CD4-positive, alpha-beta T cell treated with Interleukin-10 for 1 hour (primary cell): ENCODE measurements around the gene ANKRD34A.

Experiments
- DNase-seq: peaks from one replicate; pipeline ENCODE4 v3.0.0-alpha.2; 2020

The ANKRD34A gene

GRCh38 chr1:145964328-145965118 is at the start of gene ANKRD34A, which contains the start of gene POLR3GL:
Gene ANKRD34A, minus strand, starts transcription at chr1:145964575. Its CDS starts 2,816 bp downstream, at chr1:145961759.
Gene POLR3GL, plus strand, starts transcription at chr1:145964690. Its CDS starts 10,176 bp downstream, at chr1:145974866.
- peak; percentile 94 for DNase-seq

- DNase-seq = no peak
Observed at GRCh38 chr1:146013559-146013922, 49.2 kb upstream of the ANKRD34A start.

- DNase-seq = peak; percentile 82
Observed at GRCh38 chr1:146012703-146013558, 48.6 kb upstream of the ANKRD34A start.

- DNase-seq = no peak
Observed at GRCh38 chr1:146010126-146010738, 45.9 kb upstream of the ANKRD34A start.

GRCh38 chr1:146007489-146008133 is 43.2 kb upstream of the ANKRD34A start:
- DNase-seq = no peak

- DNase-seq = no peak
Observed at GRCh38 chr1:146001709-146002108, 37.3 kb upstream of the ANKRD34A start.

- peak; percentile 71 for DNase-seq
Observed at GRCh38 chr1:145999321-146000024, 35.1 kb upstream of the ANKRD34A start.

- peak; percentile 30 for DNase-seq
Observed at GRCh38 chr1:145997718-145998023, 33.3 kb upstream of the ANKRD34A start.

GRCh38 chr1:145997016-145997717 is 32.8 kb upstream of the ANKRD34A start:
- peak; percentile 76 for DNase-seq

GRCh38 chr1:145996433-145997015 is 32.1 kb upstream of the ANKRD34A start, which contains the start of gene TXNIP:
Gene TXNIP, minus strand, starts transcription at chr1:145996579. Its CDS starts 313 bp downstream, at chr1:145996266.
- peak; percentile 94 for DNase-seq

- peak; percentile 37 for DNase-seq
Observed at GRCh38 chr1:145995964-145996432, 31.6 kb upstream of the ANKRD34A start.

- DNase-seq = no peak
Observed at GRCh38 chr1:145995148-145995881, 30.9 kb upstream of the ANKRD34A start.

- peak; percentile 39 for DNase-seq
Observed at GRCh38 chr1:145994391-145995120, 30.2 kb upstream of the ANKRD34A start.

GRCh38 chr1:145993618-145994390 is 29.4 kb upstream of the ANKRD34A start:
- DNase-seq = no peak

- no peak for DNase-seq
Observed at GRCh38 chr1:145992958-145993617, 28.7 kb upstream of the ANKRD34A start.

GRCh38 chr1:145992502-145992936 is 28.1 kb upstream of the ANKRD34A start:
- DNase-seq = peak; percentile 29

- DNase-seq = peak; percentile 40
Observed at GRCh38 chr1:145991735-145992412, 27.5 kb upstream of the ANKRD34A start.
